GM12874 (cell line): ENCODE data around the gene CCDC47.

Source experiments
- TF ChIP-seq, protein P1 (sequence below): IDR thresholded peaks from 2 replicates; pipeline ENCODE4 v1.5.1; 2011; ENCODE audit warnings: low read depth, mild to moderate bottlenecking, control low read depth, low read length, moderate library complexity; ENCODE audit not compliant: insufficient read depth

The CCDC47 gene, protein sequence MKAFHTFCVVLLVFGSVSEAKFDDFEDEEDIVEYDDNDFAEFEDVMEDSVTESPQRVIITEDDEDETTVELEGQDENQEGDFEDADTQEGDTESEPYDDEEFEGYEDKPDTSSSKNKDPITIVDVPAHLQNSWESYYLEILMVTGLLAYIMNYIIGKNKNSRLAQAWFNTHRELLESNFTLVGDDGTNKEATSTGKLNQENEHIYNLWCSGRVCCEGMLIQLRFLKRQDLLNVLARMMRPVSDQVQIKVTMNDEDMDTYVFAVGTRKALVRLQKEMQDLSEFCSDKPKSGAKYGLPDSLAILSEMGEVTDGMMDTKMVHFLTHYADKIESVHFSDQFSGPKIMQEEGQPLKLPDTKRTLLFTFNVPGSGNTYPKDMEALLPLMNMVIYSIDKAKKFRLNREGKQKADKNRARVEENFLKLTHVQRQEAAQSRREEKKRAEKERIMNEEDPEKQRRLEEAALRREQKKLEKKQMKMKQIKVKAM

DNA sequence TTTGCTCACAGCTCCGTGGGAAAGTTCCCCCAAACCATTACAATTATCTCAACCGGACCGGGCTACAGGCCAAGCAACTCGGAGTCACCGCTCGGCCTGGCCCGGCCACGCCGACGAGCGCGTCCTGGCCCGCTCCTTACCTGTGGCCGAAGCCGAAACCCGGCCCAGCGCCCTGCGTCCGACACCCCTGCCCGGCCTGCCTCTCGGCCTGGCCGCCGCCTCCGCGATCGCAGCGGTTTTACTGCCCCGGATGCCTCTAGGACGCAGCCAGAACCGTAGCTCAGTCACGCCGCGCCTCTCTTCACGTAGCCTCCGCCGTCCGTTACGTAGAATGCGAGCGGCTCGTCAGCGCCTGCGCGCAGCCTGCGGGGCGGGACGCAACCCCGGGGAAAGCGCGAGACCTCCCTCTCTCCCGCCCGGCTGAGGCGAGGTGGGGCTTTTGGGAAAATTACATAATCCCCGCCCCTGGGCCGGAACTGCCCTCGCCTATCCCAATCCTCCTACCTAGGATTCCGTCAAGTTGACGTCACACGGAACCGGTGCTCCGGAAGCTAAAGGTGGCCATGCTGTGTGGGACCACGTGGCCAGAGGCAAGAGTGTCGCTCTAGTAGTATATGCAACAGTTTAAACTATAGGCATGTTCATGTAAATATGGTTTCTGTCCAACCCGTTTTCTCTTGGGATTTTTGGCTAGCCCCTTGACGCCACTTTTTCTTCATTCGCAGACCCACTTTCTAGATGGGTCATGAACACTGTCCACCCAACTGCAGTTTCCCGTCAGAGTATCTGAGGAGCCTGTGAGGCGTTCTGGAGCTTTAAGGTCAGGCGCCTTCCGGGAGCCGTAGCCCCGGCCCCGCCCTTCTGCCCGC lies at the start of gene CCDC47:
Gene CCDC47 (minus strand): TSS at position 326 of the 869 bp plus-strand sequence. CDS start 7,422 bp downstream, outside the sequence.
- TF ChIP-seq, protein P1, sequence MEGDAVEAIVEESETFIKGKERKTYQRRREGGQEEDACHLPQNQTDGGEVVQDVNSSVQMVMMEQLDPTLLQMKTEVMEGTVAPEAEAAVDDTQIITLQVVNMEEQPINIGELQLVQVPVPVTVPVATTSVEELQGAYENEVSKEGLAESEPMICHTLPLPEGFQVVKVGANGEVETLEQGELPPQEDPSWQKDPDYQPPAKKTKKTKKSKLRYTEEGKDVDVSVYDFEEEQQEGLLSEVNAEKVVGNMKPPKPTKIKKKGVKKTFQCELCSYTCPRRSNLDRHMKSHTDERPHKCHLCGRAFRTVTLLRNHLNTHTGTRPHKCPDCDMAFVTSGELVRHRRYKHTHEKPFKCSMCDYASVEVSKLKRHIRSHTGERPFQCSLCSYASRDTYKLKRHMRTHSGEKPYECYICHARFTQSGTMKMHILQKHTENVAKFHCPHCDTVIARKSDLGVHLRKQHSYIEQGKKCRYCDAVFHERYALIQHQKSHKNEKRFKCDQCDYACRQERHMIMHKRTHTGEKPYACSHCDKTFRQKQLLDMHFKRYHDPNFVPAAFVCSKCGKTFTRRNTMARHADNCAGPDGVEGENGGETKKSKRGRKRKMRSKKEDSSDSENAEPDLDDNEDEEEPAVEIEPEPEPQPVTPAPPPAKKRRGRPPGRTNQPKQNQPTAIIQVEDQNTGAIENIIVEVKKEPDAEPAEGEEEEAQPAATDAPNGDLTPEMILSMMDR: no peak

GRCh38 chr17:63822537-63822936 lies 49.1 kb upstream of the CCDC47 start:
- TF ChIP-seq, protein P1: no peak

GRCh38 chr17:63821804-63822203 lies 48.4 kb upstream of the CCDC47 start:
- TF ChIP-seq, protein P1: no peak

DNA sequence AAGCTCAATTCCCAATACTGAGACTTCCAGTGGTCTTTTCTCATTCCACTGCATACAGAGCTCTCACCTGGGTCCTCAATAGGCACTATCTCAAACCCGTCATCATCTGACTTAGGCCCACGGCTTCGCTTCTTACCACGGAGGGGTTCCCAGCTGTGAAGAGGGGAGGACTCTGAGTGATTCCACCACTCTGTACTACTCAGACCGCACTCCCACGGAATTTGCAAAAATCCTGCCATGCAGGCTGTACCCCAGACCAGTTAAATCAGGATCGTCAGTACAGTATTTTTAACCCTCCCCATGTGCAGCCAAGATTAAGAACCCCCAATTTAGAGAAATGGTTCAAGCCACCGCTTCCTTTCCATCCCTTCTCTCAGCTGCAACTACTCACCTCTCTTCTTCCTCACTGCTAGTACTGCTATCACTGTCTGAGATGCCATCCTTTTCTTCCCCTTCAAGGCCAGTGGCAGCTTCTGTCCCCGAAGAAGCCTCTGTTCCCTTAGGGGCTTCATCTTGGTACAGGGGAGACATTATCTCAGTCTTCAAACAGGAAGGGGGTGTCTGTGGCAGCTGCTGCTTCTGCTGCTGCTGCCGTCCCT lies 47.7 kb upstream of the CCDC47 start:
- TF ChIP-seq, protein P1: no peak

- TF ChIP-seq, protein P1: no peak
Measured at GRCh38 chr17:63819585-63820537, 46.5 kb upstream of the CCDC47 start.

DNA sequence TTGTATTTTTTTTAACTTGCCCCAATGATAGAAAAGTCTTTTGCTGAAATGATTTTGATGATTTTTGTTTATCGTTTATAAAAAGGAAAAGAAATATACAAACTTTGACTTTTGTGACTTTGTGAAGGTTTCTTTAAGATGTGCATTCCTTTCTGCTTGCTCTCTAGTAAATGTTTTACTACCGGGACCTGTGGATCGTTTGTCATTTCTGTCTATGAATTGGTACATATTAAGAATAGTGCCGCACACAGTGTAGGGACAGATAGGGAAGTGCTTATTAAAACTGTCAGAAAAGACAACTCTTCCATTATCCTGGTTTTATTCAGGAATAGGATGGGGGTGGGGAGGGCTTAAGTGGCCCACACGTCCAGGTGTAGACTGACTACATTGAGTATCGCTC lies 45.7 kb upstream of the CCDC47 start:
- TF ChIP-seq, protein P1: no peak
